Heart left ventricle (tissue), 16 donors: ENCODE data around the gene ACOT6. TPM values are rescaled to one million over a fixed set of nuclear protein-coding genes. Genes with fewer than 3 reads are reported as not detected.

Experiments
- ATAC-seq, 4 donors: fragments of 200-7000 bp; cut with Tn5 transposase; one replicate each; pipeline ENCODE4 v1.9.1; 2020 to 2022; ENCODE audit warnings: moderate library complexity in 4 of 4, mild to moderate bottlenecking in 3 of 4, moderate number of reproducible peaks in 1 of 4
- DNase-seq, 5 donors: peaks; one replicate each; pipeline ENCODE4 v3.0.0-alpha.2; 2020
- H3K27ac ChIP-seq, 12 donors: fragments of 200-600 bp; sonication (generic) in 4 of 12; one replicate each; pipeline versions ENCODE4 v1.5.0 to v1.8.0; 2016 to 2022; ENCODE audit warnings: mild to moderate bottlenecking in 2 of 12
- H3K27me3 ChIP-seq, 9 donors: fragments of 200-600 bp; sonication (generic) in 2 of 9; one replicate each; pipeline versions ENCODE4 v1.5.1 to v1.8.0; 2016 to 2022; ENCODE audit warnings: mild to moderate bottlenecking in 3 of 9
- H3K36me3 ChIP-seq, 9 donors: fragments of 200-600 bp; sonication (generic) in 2 of 9; one replicate each; pipeline versions ENCODE4 v1.5.0 to v1.8.0; 2018 to 2022; ENCODE audit warnings: mild to moderate bottlenecking in 2 of 9
- H3K4me1 ChIP-seq, 12 donors: fragments of 200-600 bp; sonication (generic) in 4 of 12; one replicate each; pipeline versions ENCODE4 v1.5.0 to v1.8.0; 2016 to 2022; ENCODE audit warnings: mild to moderate bottlenecking in 3 of 12
- H3K4me3 ChIP-seq, 12 donors: fragments of 200-600 bp; sonication (generic) in 4 of 12; one replicate each; pipeline versions ENCODE4 v1.5.0 to v1.8.0; 2017 to 2022; ENCODE audit warnings: mild to moderate bottlenecking in 9 of 12, moderate library complexity in 4 of 12
- H3K9me3 ChIP-seq, 12 donors: fragments of 200-600 bp; sonication (generic) in 4 of 12; one replicate each; pipeline versions ENCODE4 v1.5.0 to v1.8.0; 2016 to 2022; ENCODE audit warnings: mild to moderate bottlenecking in 1 of 12
- POLR2A ChIP-seq, 2 donors: fragments of 450-650 bp; IDR thresholded peaks; one replicate each; pipeline ENCODE4 v1.6.1; 2017; ENCODE audit warnings: antibody characterized with exemption in 2 of 2, mild to moderate bottlenecking in 2 of 2, moderate library complexity in 2 of 2
- WGBS, 4 donors: extraction: QIAGEN DNeasy Blood & Tissue Kit in 2 of 4; methylation state at CpG; one replicate each; pipeline versions ENCODE4 v1.1.5 to v1.1.7; 2013 to 2018; 5-methylcytosine and 5-hydroxymethylcytosine counted together
- intact Hi-C, 10 donors: fragments of 100-400 bp; cut with DNase I; formaldehyde crosslinking; loops; one replicate each; pipeline versions ENCODE4 v1.11.1 to v1.14.2; 2022
- polyA plus RNA-seq, 2 donors: library from polyadenylated mRNA; stranded (reverse); fragments of 200-250 nt; gene quantifications; one replicate each; pipeline ENCODE4 v1.2.3, GENCODE V29; 2013
- total RNA-seq, 9 donors: library from RNA; depleted of rRNA in 2 of 9; stranded (reverse); fragments of >200 nt in 2 of 9; fragmentation: NEBNext Ultra II Directional in 3 of 9; extraction: Animal tissue kit (Norgen Biotek cat#: 25700) in 3 of 9; gene quantifications; one replicate each; pipeline versions ENCODE4 v1.1.0 to v1.2.4, GENCODE V29; 2016 to 2023
- TF ChIP-seq, protein P1 (sequence below), 12 donors: fragments of 200-600 bp; sonication (generic) in 4 of 12; IDR thresholded peaks; one replicate each; pipeline versions ENCODE4 v1.5.0 to v1.8.0; 2018 to 2022; ENCODE audit warnings: antibody characterized with exemption in 12 of 12, mild to moderate bottlenecking in 5 of 12
- donor health status: ischemic (EF 13 %, LVEDD 7.1; RV severe dilation, severe dysfunction).
- donor health status: healthy with polysubstance abuse.
- donor health status: DM: no; HTN: yes; CAD: no.
- donor health status: DM: no; HTN: no; CAD: no.
- donor health status: ischemic (EF 25% LVEDD 6.9; RV normal size, moderate dysfunction).
- donor health status: ischemic (EF 25% LVEDD 5.7; RV mildly dilated, moderate dysfunction).
- donor health status: healthy.
- donor health status: DM: yes; HTN: yes; CAD: no.
- donor health status: ischemic (EF 35%, LVEDD 5.7; RV mildly dilated, moderate dysfunction).
- donor health status: nonischemic (EF 11% LVEDD 7.7; RV severe dilation, severe dysfunction).
- donor health status: DM: yes; HTN: yes; CAD: no.
- donor health status: PGD.
- donor health status: ischemic (EF 29% LVEDD 5.4; RV normal size, mild dysfunction).
- donor health status: nonischemic (EF 23%, LVEDD 6.1; RV moderate dilation, normal function).

Gene ACOT6
- total and polyA plus RNA-seq, 11 donors, result 0.36 TPM; not detected in 10

DNA sequence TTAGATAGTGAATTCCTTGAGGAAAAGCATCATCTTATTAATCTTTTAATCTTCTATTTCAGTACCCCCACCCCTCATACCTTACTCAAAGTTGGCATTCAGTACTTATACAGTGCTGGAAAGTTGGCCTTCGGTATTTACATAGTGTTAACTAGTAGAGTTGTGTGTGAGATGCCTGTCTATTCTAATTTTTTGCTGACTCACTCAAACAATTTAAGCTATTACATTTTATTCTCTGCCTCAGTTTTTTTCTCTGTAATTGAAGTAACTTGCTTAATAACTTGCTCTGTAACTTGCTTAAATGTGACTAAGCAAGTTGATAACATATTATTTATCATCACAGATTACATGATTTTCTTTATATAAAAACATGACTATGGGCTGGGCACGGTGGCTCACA is 52.8 kb downstream of the ACOT6 start:
- intact Hi-C loops, result no loop called here

DNA sequence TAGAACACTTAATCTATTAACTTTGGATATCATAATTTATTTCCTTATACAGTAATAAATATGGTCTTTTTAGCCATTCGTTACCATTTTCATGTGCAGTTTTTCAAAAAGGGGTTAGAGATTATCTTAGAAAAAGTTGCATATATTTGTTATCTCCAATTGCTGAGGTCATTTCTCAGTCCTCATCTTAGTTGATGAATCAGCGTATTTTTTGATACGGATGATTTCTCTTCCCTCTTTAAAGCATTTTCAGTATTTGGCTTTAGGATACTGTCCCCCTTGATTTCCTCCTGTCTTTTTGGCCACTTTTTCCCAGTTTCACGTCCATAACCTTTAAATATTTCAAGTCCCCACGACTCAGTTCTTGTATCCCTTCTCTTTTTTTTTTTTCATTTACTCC is 54.3 kb downstream of the ACOT6 start:
- Histone ChIP-seq H3K36me3 (peaks cover 0 to 34% (median 8%) of the 10 kb centered on the region in 9 donors), H3K4me3 (no peak overlapping the region), H3K4me1 (peaks cover 0 to 4% (median 0%) of the 10 kb centered on the region in 12 donors), H3K27me3 (no peaks in the 10 kb centered on the region), H3K9me3 (peaks cover 0 to 5% (median 0%) of the 10 kb centered on the region in 12 donors), H3K27ac (no peak overlapping the region)
- 84 to 93% (median 86%) methylated on average over 5 of the region's 5 CpGs for WGBS, 4 donors
- intact Hi-C loops, result no loop called here
- ATAC-seq (no peak), DNase-seq (no peak)
- TF ChIP-seq POLR2A (IDR thresholded peaks at IDR 0.05), result no peak
- TF ChIP-seq, protein P1, sequence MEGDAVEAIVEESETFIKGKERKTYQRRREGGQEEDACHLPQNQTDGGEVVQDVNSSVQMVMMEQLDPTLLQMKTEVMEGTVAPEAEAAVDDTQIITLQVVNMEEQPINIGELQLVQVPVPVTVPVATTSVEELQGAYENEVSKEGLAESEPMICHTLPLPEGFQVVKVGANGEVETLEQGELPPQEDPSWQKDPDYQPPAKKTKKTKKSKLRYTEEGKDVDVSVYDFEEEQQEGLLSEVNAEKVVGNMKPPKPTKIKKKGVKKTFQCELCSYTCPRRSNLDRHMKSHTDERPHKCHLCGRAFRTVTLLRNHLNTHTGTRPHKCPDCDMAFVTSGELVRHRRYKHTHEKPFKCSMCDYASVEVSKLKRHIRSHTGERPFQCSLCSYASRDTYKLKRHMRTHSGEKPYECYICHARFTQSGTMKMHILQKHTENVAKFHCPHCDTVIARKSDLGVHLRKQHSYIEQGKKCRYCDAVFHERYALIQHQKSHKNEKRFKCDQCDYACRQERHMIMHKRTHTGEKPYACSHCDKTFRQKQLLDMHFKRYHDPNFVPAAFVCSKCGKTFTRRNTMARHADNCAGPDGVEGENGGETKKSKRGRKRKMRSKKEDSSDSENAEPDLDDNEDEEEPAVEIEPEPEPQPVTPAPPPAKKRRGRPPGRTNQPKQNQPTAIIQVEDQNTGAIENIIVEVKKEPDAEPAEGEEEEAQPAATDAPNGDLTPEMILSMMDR (IDR thresholded peaks at IDR 0.05), result no peak

More for the DNA sequence above, 52.8 kb downstream of the ACOT6 start:
- peaks cover 0 to 4% (median 0%) of the 10 kb centered on the region in 12 donors for H3K4me1 ChIP-seq
- 95 to 99% (median 98%) methylated on average over 2 of the region's 2 CpGs for WGBS, 4 donors
- TF ChIP-seq POLR2A (IDR thresholded peaks at IDR 0.05), result no peak
- TF ChIP-seq, protein P1 (IDR thresholded peaks at IDR 0.05), result no peak
- H3K36me3 ChIP-seq, result peaks cover 0 to 38% (median 11%) of the 10 kb centered on the region in 9 donors
- DNase-seq (no peak), ATAC-seq (no peak)
- no peak overlapping the region for H3K27ac ChIP-seq
- H3K27me3 ChIP-seq, result no peaks in the 10 kb centered on the region
- peaks cover 0 to 5% (median 0%) of the 10 kb centered on the region in 12 donors for H3K9me3 ChIP-seq
- no peak overlapping the region for H3K4me3 ChIP-seq

DNA sequence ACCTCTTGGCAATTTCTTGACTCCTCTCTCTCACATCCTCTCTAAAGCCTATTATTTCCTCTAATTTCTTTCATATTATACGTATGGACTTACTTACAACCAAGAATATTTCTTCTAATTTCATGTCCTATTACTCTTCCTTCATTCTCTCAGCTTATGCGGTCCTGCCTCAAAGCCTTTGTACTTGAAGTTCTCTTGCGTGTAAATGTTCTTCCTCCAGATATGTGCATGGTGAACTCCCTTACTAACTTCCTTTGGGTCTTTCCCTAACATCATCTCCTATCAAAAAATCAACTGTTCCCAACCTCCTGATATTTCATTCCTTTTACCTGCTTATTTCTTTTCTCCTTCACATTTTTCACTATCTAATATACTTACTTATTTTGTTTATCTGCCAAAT is 55.5 kb downstream of the ACOT6 start:
- no peaks in the 10 kb centered on the region for H3K9me3 ChIP-seq
- no peak for ATAC-seq
- 82 to 91% (median 87%) methylated on average over 3 of the region's 3 CpGs for whole genome bisulfite sequencing, 4 donors

More for the DNA sequence above, 55.5 kb downstream of the ACOT6 start:
- TF ChIP-seq POLR2A (IDR thresholded peaks at IDR 0.05), result no peak
- H3K27ac ChIP-seq, result no peak overlapping the region
- no peak overlapping the region for H3K4me3 ChIP-seq
- intact Hi-C loops, result no loop called here
- no peaks in the 10 kb centered on the region for H3K27me3 ChIP-seq
- DNase-seq, result no peak
- H3K36me3 ChIP-seq, result peaks cover 0 to 31% (median 8%) of the 10 kb centered on the region in 9 donors
- H3K4me1 ChIP-seq, result peaks cover 0 to 4% (median 0%) of the 10 kb centered on the region in 12 donors

Other genes starting within 250 kb of the ACOT6 start
- 10 to 100 TPM; 22.4 to 59.1 (median 35.0) TPM for gene NUMB, start 154.0 kb upstream of the ACOT6 start, total RNA-seq
- gene NUMB, start 154.0 kb upstream of the ACOT6 start, polyA plus RNA-seq, result 10 to 100 TPM; 18.2 to 28.7 TPM
- gene RIOX1, start 121.6 kb upstream of the ACOT6 start, total RNA-seq, result 10 to 100 TPM in 2 of 9 donors, 1 to 10 TPM in 7; 7.0 to 20.2 (median 9.2) TPM
- gene RIOX1, start 121.6 kb upstream of the ACOT6 start, polyA plus RNA-seq, result 1 to 10 TPM; 5.0 to 7.5 TPM
- gene ACOT1, start 75.4 kb upstream of the ACOT6 start, total RNA-seq, result 10 to 100 TPM in 7 of 9 donors, 1 to 10 TPM in 2; 6.0 to 34.4 (median 27.0) TPM
- 10 to 100 TPM in 1 of 2 donors, 1 to 10 TPM in 1; 8.4 to 17.2 TPM for gene ACOT1, start 75.4 kb upstream of the ACOT6 start, polyA plus RNA-seq
- under 1 TPM in 5 of 9 donors, not detected in 4; 0.07 to 0.50 (median 0.25) TPM for gene HEATR4, start 53.6 kb upstream of the ACOT6 start, total RNA-seq
- gene HEATR4, start 53.6 kb upstream of the ACOT6 start, polyA plus RNA-seq, result under 1 TPM; 0.04 to 0.11 TPM
- gene ACOT2, start 43.3 kb upstream of the ACOT6 start, total RNA-seq, result 100 to 1,000 TPM; 101 to 235 (median 156) TPM
- 100 to 1,000 TPM in 1 of 2 donors, 10 to 100 TPM in 1; 79.0 to 104 TPM for gene ACOT2, start 43.3 kb upstream of the ACOT6 start, polyA plus RNA-seq
- 1 to 10 TPM in 3 of 9 donors, under 1 TPM in 6; 0.35 to 2.4 (median 0.95) TPM for gene ACOT4, start 20.6 kb upstream of the ACOT6 start, total RNA-seq
- gene ACOT4, start 20.6 kb upstream of the ACOT6 start, polyA plus RNA-seq, result under 1 TPM; 0.27 to 0.62 TPM
- 10 to 100 TPM in 7 of 9 donors, 1 to 10 TPM in 2; 5.2 to 24.5 (median 13.3) TPM for gene DNAL1, start 32.5 kb downstream of the ACOT6 start, total RNA-seq
- gene DNAL1, start 32.5 kb downstream of the ACOT6 start, polyA plus RNA-seq, result 10 to 100 TPM in 1 of 2 donors, 1 to 10 TPM in 1; 8.9 to 19.2 TPM
- 10 to 100 TPM; 14.5 to 32.3 (median 25.9) TPM for gene PNMA1, start 101.9 kb downstream of the ACOT6 start, total RNA-seq
- 10 to 100 TPM in 1 of 2 donors, 1 to 10 TPM in 1; 7.4 to 27.3 TPM for gene PNMA1, start 101.9 kb downstream of the ACOT6 start, polyA plus RNA-seq
- gene PTGR2, start 239.3 kb downstream of the ACOT6 start, total RNA-seq, result 10 to 100 TPM; 20.1 to 55.8 (median 26.3) TPM
- 10 to 100 TPM; 10.1 to 30.9 TPM for gene PTGR2, start 239.3 kb downstream of the ACOT6 start, polyA plus RNA-seq